IMR-90 (cell line): Measurements from ENCODE around the gene NNT. TPM values are rescaled to one million over a fixed set of nuclear protein-coding genes. Genes with fewer than 3 reads are reported as not detected.

Source experiments
- ATAC-seq: fragments of 200-7000 bp; cut with Tn5 transposase; 2 replicates; pipeline ENCODE4 v1.9.1; 2020; ENCODE audit warnings: low read depth, mild to moderate bottlenecking, moderate library complexity
- BruUV-seq: library from RNA; stranded (reverse); fragments of 400-500 nt; replicated peaks from 2 replicates; lab custom pipeline; 2021; lab: Mats Ljungman, UMichigan
- CTCF ChIA-PET: fragments of 300-600 bp; formaldehyde crosslinking; extraction: SDS; loops from one replicate; lab custom pipeline; 2021; ENCODE audit warnings: antibody characterized with exemption; lab: Yijun Ruan, JAX
- POLR2A ChIA-PET: fragments of 300-600 bp; sonication (Branson Sonifier 250); formaldehyde crosslinking; loops from one replicate; lab custom pipeline; 2022; ENCODE audit warnings: antibody characterized with exemption; ENCODE audit not compliant: unreplicated experiment; lab: Charles Lee
- DNase-seq: peaks from one replicate; pipeline ENCODE4 v3.0.0; 2013
- H2AFZ ChIP-seq: replicated peaks from 2 replicates; pipeline ENCODE3; 2013; ENCODE audit warnings: low read length, mild to moderate bottlenecking; ENCODE audit not compliant: poor library complexity
- H2AK5ac ChIP-seq: 2 replicates; pipeline ENCODE4 v1.6.1; 2013; ENCODE audit warnings: low read depth, low read length, inconsistent platforms
- H2AK9ac ChIP-seq: replicated peaks from 2 replicates; pipeline ENCODE3; 2013; ENCODE audit warnings: mild to moderate bottlenecking, low read depth, low read length, moderate library complexity; ENCODE audit not compliant: poor library complexity
- H2BK120ac ChIP-seq: 2 replicates; pipeline ENCODE4 v1.6.1; 2013; ENCODE audit warnings: low read depth, low read length, inconsistent platforms
- H2BK15ac ChIP-seq: 3 replicates; pipeline ENCODE4 v1.6.1; 2013; ENCODE audit warnings: low read depth, low read length, inconsistent platforms
- H2BK20ac ChIP-seq: 2 replicates; pipeline ENCODE4 v1.6.1; 2013; ENCODE audit warnings: low read depth, mild to moderate bottlenecking, inconsistent platforms, low read length, moderate library complexity
- H2BK5ac ChIP-seq: 2 replicates; pipeline ENCODE4 v1.6.1; 2013; ENCODE audit warnings: mild to moderate bottlenecking, low read depth, low read length, inconsistent platforms; ENCODE audit not compliant: poor library complexity, severe bottlenecking
- H3K14ac ChIP-seq: replicated peaks from 2 replicates; pipeline ENCODE4 v1.6.1; 2013; ENCODE audit warnings: low read depth, low read length, inconsistent platforms
- H3K18ac ChIP-seq: 2 replicates; pipeline ENCODE4 v1.6.1; 2013; ENCODE audit warnings: low read depth, low read length, control low read depth
- H3K23ac ChIP-seq: 2 replicates; pipeline ENCODE4 v1.6.1; 2013; ENCODE audit warnings: low read depth, low read length, inconsistent platforms
- H3K27ac ChIP-seq: 2 replicates; pipeline ENCODE4 v1.5.1; 2013; ENCODE audit warnings: mild to moderate bottlenecking, control low read depth, low read length; ENCODE audit not compliant: insufficient read depth
- H3K27me3 ChIP-seq: 2 replicates; pipeline ENCODE4 v1.6.1; 2013; ENCODE audit warnings: low read length; ENCODE audit not compliant: control insufficient read depth, insufficient read depth
- H3K36me3 ChIP-seq: 2 replicates; pipeline ENCODE4 v1.6.1; 2013; ENCODE audit warnings: low read length, mixed read lengths; ENCODE audit not compliant: control insufficient read depth, insufficient read depth
- H3K4ac ChIP-seq: 2 replicates; pipeline ENCODE4 v1.6.1; 2013; ENCODE audit warnings: low read depth, low read length, inconsistent platforms
- H3K4me1 ChIP-seq: 2 replicates; pipeline ENCODE4 v1.6.1; 2013; ENCODE audit warnings: low read length, mixed read lengths; ENCODE audit not compliant: control insufficient read depth, insufficient read depth
- H3K4me2 ChIP-seq: 2 replicates; pipeline ENCODE4 v1.6.1; 2013; ENCODE audit warnings: low read depth, mild to moderate bottlenecking, control low read depth, low read length, moderate library complexity
- H3K4me3 ChIP-seq: 2 replicates; pipeline ENCODE4 v1.5.1; 2013; ENCODE audit warnings: low read depth, mild to moderate bottlenecking, control low read depth, low read length, moderate library complexity; ENCODE audit not compliant: insufficient read depth
- H3K56ac ChIP-seq: 2 replicates; pipeline ENCODE4 v1.6.1; 2013; ENCODE audit warnings: low read length, inconsistent platforms; ENCODE audit not compliant: insufficient read depth; ENCODE audit errors: extremely low read depth
- H3K79me1 ChIP-seq, 2 experiments: 2 replicates each; pipeline ENCODE4 v1.6.1; 2013; ENCODE audit warnings: low read length in 2 of 2, inconsistent platforms in 1 of 2, low read depth in 1 of 2
- H3K9ac ChIP-seq: 2 replicates; pipeline ENCODE4 v1.6.1; 2013; ENCODE audit warnings: low read depth, low read length, control low read depth
- H3K9me1 ChIP-seq: 2 replicates; pipeline ENCODE4 v1.6.1; 2013; ENCODE audit warnings: low read length, inconsistent platforms; ENCODE audit not compliant: insufficient read depth
- H3K9me3 ChIP-seq: 2 replicates; pipeline ENCODE4 v1.6.1; 2013; ENCODE audit warnings: low read length; ENCODE audit not compliant: control insufficient read depth, insufficient read depth
- H4K20me1 ChIP-seq: 2 replicates; pipeline ENCODE4 v1.6.1; 2013; ENCODE audit warnings: low read length, inconsistent platforms; ENCODE audit not compliant: insufficient read depth
- H4K5ac ChIP-seq: 2 replicates; pipeline ENCODE4 v1.6.1; 2013; ENCODE audit warnings: mild to moderate bottlenecking, low read depth, low read length, control low read depth
- H4K8ac ChIP-seq, 2 experiments: 2 replicates each; pipeline ENCODE4 v1.6.1; 2013; ENCODE audit warnings: low read depth in 2 of 2, low read length in 2 of 2, control low read depth in 1 of 2, inconsistent platforms in 1 of 2
- H4K91ac ChIP-seq: 2 replicates; pipeline ENCODE4 v1.6.1; 2013; ENCODE audit warnings: low read depth, low read length, inconsistent platforms; ENCODE audit not compliant: insufficient read depth
- CEBPB ChIP-seq: IDR thresholded peaks from 2 replicates; pipeline ENCODE4 v1.6.1; 2012; ENCODE audit warnings: low read depth, low read length, improper control_type of control experiment
- CHD1 ChIP-seq: IDR thresholded peaks from 2 replicates; pipeline ENCODE4 v1.6.1; 2012; ENCODE audit warnings: low read depth, low read length, improper control_type of control experiment
- FOS ChIP-seq: fragments of 150-350 bp; IDR thresholded peaks from 2 replicates; pipeline ENCODE4 v1.6.1; 2016; ENCODE audit warnings: low read depth, low read length
- MAFK ChIP-seq: IDR thresholded peaks from 2 replicates; pipeline ENCODE4 v1.6.1; 2012; ENCODE audit warnings: low read depth, low read length, improper control_type of control experiment
- MAZ ChIP-seq: IDR thresholded peaks from 2 replicates; pipeline ENCODE4 v1.6.1; 2012; ENCODE audit warnings: low read depth, mild to moderate bottlenecking, low read length, improper control_type of control experiment, moderate library complexity, borderline replicate concordance
- MXI1 ChIP-seq: IDR thresholded peaks from 2 replicates; pipeline ENCODE4 v1.6.1; 2012; ENCODE audit warnings: low read depth, mild to moderate bottlenecking, low read length, moderate library complexity, borderline replicate concordance
- POLR2A ChIP-seq: IDR thresholded peaks from 2 replicates; pipeline ENCODE4 v1.6.1; 2012; ENCODE audit warnings: mild to moderate bottlenecking, low read depth, low read length
- RCOR1 ChIP-seq: IDR thresholded peaks from 2 replicates; pipeline ENCODE4 v1.6.1; 2012; ENCODE audit warnings: mild to moderate bottlenecking, low read length, improper control_type of control experiment; ENCODE audit not compliant: insufficient replicate concordance
- SMC3 ChIP-seq: fragments of 150-350 bp; IDR thresholded peaks from 2 replicates; pipeline ENCODE4 v1.6.1; 2016; ENCODE audit warnings: low read depth, mild to moderate bottlenecking, antibody characterized with exemption, low read length, moderate library complexity
- WGBS, 2 experiments: methylation state at CpG; one replicate each; pipeline versions ENCODE4 v1.1.5 to v1.1.7; 2013; ENCODE audit warnings: missing lambda C conversion rate in 2 of 2; ENCODE audit not compliant: insufficient read length in 1 of 2; ENCODE audit errors: extremely low coverage in 2 of 2; 5-methylcytosine and 5-hydroxymethylcytosine counted together
- dilution Hi-C: fragments of 300-500 bp; cut with HindIII; formaldehyde crosslinking; loops from one replicate; pipeline ENCODE4 v1.14.3; 2018; ENCODE audit warnings: low sequenced_read_pairs; ENCODE audit not compliant: unreplicated experiment
- in situ Hi-C: fragments of 300-500 bp; cut with MboI; formaldehyde crosslinking; loops from 3 replicates; pipeline ENCODE4 v1.14.3; 2019; ENCODE audit warnings: low sequenced_read_pairs, inconsistent platforms, mixed read lengths
- intact Hi-C: fragments of 100-400 bp; cut with micrococcal nuclease; formaldehyde crosslinking; loops from 2 replicates; pipeline ENCODE4 v1.10.0; 2022
- polyA plus RNA-seq, 3 experiments: library from polyadenylated mRNA; depleted of rRNA; stranded (reverse); fragments of >200 nt; gene quantifications; 2 replicates each; pipeline ENCODE4 v1.2.3, GENCODE V29; 2012; ENCODE audit warnings: low replicate concordance in 1 of 3
- total RNA-seq: library from RNA; depleted of rRNA; stranded (reverse); fragments of >200 nt; gene quantifications from 2 replicates; pipeline ENCODE4 v1.2.3, GENCODE V29; 2012

Gene NNT
- total and polyA plus RNA-seq, 2 of the 4 experiments (the other 2 are of a cell fraction) = 23.1 to 57.2 TPM

GRCh38 chr5:43570450-43571158 is 32.4 kb upstream of the NNT start:
- Histone ChIP-seq H2BK15ac (no peak overlapping the region), H4K20me1 (no peaks in the 10 kb centered on the region), H3K4me3 (no peak overlapping the region), H3K4me2 (no peak overlapping the region), H2BK120ac (no peak overlapping the region), H4K5ac (no peak overlapping the region), H3K36me3 (no peaks in the 10 kb centered on the region), H3K9ac (no peak overlapping the region), H3K79me1 (no peaks in the 10 kb centered on the region), H2BK20ac (no peak overlapping the region), H3K56ac (no peak overlapping the region), H3K4me1 (no peaks in the 10 kb centered on the region), H3K9me1 (no peaks in the 10 kb centered on the region), H3K27me3 (no peaks in the 10 kb centered on the region), H2AK9ac (no peak overlapping the region), H2AFZ (no peak overlapping the region), H3K23ac (no peak overlapping the region), H3K27ac (no peak overlapping the region), H3K9me3 (no peaks in the 10 kb centered on the region), H3K4ac (no peak overlapping the region), H2BK5ac (no peak overlapping the region), H3K18ac (no peak overlapping the region), H4K8ac (no peak overlapping the region), H3K14ac (no peak overlapping the region), H4K91ac (no peak overlapping the region), H2AK5ac (no peak overlapping the region)
- ATAC-seq = no peak
- no peak for DNase-seq
- intact Hi-C loops = no loop called here
- no TSS peak for BruUV-seq
- ChIA-PET CTCF (no interaction called here), POLR2A (no interaction called here)
- WGBS, 2 experiments = 100% methylated on average over 2 of the region's 8 CpGs; no CpG with 5 or more reads in 1 of the 2 experiments
- no peak for TF ChIP-seq CEBPB
- no peak for TF ChIP-seq FOS
- TF ChIP-seq SMC3 = no peak
- no peak for TF ChIP-seq RCOR1
- TF ChIP-seq POLR2A = no peak
- TF ChIP-seq CHD1 = no peak
- no peak for TF ChIP-seq MXI1
- no peak for TF ChIP-seq MAZ
- TF ChIP-seq MAFK = no peak
- in situ Hi-C loops = no loop called here
- dilution Hi-C loops = no loop called here
